Measurements from ENCODE around the gene MARCHF3.

DNA sequence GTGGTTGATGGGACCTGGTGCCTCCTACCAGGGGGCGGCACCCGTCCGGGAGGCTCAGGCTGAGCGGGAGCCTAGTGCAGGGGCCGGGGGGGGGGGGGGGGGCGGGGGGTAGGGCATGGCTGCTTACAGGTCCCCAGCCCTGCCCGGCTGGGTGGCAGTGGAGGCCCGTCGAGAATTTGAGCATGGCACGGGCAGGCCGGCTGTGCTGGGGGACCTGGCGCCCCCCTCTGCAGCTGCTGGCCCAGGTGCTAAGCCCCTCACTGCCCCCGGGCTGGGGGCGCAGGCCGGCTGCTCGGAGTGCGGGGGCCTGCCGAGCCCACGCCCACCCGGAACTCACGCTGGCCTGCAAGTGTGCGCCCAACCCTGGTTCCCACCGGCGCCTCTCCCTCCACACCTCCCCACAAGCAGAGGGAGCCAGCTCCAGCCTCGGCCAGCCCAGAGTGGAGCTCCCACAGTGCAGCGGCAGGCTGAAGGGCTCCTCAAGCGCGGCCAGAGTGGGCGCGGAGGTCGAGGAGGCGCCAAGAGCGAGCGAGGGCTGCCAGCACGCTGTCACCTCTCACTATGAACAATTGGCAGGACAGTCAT lies 175.7 kb downstream of the MARCHF3 start:
- TF ChIP-seq, protein P1, sequence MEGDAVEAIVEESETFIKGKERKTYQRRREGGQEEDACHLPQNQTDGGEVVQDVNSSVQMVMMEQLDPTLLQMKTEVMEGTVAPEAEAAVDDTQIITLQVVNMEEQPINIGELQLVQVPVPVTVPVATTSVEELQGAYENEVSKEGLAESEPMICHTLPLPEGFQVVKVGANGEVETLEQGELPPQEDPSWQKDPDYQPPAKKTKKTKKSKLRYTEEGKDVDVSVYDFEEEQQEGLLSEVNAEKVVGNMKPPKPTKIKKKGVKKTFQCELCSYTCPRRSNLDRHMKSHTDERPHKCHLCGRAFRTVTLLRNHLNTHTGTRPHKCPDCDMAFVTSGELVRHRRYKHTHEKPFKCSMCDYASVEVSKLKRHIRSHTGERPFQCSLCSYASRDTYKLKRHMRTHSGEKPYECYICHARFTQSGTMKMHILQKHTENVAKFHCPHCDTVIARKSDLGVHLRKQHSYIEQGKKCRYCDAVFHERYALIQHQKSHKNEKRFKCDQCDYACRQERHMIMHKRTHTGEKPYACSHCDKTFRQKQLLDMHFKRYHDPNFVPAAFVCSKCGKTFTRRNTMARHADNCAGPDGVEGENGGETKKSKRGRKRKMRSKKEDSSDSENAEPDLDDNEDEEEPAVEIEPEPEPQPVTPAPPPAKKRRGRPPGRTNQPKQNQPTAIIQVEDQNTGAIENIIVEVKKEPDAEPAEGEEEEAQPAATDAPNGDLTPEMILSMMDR (conservative IDR thresholded peaks at IDR 0.05 in 1 of 2, IDR thresholded peaks at IDR 0.05 in 1 of 2; ENCODE audit: low read depth in 1 of 2, low read length in 2 of 2), result no peak
- no peak for TF ChIP-seq EZH2 (IDR thresholded peaks at IDR 0.05; ENCODE audit: low read length, missing control alignments)

Data from fibroblast of lung (primary cell).